HTERT RPE-1 (cell line): ENCODE data around the gene PUS7.
"Not testable (repeated sequence)": the region's sequence is repeated elsewhere in the genome, so short reads cannot be mapped to it uniquely, and the experiment has no call there.

Experiments used
- in situ Hi-C: fragments of 300-500 bp; cut with MboI; formaldehyde crosslinking; loops from 4 replicates; pipeline ENCODE4 v1.14.3; 2020; ENCODE audit warnings: low sequenced_read_pairs

Gene PUS7

DNA sequence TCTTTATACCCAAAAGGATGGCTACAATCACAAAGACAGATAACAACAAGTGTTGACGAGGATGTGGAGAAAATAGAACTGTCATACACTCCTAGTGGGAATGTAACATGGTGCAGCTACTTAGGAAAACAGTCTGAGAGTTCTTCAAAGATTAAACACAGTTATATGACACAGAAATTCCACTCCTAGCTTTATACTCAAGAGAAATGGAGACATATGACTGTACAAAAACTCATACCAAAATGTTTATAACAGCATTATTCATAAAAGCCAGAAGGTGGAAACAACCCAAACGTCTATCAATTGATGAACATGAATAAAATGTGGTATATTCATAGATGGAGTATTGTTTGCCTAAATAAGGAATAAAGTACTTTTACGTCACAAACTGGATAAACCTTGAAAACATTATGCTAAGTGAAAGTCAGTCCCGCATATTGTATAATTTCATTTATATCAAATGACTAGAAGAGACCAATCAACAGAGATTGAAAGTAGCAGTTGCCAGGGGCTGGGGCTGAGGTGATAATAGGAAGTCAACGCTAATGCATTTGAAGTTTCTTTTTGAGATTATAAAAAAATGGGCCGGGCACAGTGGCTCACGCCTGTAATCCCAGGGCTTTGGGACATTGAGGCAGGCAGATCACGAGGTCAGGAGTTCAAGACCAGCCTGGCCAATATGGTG lies 71.8 kb downstream of the PUS7 start:
- in situ Hi-C loops = no loop called here

DNA sequence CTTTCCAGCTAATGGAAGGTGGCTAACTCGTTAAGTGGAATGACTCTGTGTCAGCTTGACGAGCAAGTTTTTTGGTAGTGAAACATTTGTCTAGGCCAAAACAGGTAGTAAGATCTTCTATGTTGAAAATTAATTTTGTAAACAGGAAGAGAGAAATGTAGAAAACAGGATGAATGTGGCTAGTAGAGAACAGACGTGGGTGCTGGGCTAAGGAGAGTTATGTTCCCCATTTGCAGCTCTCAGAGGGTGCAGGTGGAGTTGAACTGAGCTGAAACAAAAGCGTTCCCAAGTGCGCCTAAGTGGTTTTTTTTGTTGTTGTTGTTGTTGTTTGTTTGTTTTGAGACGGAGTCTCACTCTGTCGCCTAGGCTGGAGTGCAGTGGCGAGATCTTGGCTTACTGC lies 73.9 kb downstream of the PUS7 start:
- in situ Hi-C loops = no loop called here

DNA sequence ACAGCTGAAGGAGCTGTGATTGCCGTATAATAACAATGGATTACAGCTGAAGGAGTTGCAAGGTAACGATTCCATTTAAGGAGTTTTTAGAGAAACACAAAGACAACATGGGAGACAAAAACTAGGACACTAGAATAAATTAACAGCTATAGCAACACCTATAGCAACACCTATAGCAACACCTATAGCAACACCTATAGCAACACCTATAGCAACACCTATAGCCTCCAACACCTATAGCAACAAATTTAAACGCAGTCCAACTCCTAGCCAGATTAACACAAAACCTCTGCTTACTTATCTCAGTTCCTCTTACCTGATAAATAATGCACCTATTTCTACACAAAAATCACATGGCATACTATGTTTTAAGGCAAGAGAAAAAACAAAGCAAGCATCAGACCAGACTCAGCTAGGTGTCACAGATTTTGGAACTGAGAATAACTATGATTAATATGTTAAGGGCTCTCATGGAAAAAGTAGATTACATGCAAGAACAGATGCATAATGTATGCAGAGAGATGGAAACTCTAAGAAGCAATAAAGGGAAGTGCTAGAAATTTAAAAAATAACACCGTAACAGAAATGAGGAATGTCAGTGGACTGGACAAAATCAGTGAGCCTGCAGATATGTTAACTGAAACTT lies 77.6 kb downstream of the PUS7 start:
- in situ Hi-C loops = no loop called here

DNA sequence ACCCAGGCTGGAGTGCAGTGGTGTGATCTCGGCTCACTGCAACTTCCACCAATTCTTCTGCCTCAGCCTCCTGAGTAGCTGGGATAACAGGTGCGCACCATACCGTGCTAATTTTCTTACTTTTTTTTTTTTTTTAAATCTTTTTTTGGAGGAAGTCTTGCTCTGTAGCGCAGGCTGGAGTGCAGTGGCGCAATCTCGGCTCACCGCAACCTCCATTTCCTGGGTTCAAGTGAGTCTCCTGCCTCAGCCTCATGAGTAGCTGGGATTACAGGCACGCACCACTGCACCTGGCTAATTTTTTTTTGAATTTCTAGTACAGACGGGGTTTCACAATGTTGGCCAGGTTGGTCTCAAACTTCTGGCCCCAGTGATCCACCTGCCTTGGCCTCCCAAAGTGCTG lies 79.9 kb downstream of the PUS7 start:
- in situ Hi-C loops = not testable (repeated sequence)

DNA sequence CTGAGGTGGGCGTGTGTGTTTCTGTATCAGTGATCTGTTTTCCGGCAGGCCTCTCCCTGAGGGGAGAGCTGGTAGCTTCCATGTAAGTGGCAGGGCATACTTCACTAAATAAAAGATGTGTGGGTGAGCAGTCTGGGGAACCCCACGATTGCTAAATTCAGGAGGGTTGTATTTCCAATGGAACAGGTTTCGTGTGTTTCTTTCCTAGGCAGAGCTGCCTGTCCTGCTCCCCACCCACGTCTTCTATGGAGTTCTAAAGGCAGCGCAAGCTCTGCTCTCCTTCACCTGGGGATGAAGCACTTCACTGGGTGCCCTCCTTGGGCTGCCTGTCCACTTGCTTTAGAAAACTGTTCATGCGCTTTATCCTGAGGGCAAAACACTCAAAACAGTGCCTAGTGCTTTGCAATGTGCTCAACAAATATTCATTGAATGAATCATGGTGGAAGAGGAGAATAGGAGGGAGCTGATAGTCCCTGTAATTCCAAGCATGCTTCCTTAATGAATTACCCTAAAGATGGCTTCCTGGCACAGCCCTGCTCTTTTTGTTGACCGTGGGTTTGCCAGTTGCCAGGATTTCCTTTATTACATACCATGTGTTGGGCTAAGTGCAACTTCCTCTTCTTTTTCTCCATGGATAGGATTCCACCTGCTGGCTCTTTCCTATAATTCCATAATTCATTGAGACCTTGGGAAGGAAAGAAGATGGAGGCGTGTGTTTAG lies 82.7 kb downstream of the PUS7 start:
- in situ Hi-C loops = no loop called here

DNA sequence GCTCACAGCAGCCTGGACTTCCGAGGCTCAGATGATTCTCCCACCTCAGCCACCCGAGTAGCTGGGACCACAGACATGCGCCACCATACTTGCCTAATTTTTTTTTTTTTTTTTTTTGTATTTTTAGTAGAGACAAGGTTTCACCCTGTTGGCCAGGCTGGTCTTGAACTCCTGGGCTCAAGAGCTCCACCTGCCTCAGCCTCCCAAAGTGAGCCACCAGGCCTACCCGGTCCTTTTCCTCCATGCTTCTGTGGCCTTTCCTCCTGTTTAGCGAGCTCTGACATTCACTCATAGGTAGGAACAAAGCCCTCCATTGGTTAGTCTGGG lies 83.3 kb downstream of the PUS7 start:
- in situ Hi-C loops = no loop called here

DNA sequence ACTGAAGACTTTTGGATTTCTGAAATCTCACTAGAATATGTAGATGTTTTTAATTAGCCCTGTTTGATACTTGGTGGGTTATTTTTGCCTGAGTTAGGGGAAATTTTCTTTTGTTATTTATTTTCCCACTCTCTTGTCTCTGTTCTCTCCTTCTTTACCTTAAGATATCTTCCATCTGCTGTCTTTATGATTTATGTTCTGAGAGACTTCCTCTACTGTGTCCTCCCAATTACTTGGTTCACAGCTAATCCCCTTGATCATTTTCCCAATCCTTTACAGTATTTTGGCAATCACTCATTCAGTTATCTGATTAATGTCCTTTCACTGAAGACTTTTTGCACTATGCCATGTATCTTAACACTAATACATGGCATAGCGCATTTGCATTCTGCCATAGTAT lies 83.8 kb downstream of the PUS7 start:
- in situ Hi-C loops = no loop called here

DNA sequence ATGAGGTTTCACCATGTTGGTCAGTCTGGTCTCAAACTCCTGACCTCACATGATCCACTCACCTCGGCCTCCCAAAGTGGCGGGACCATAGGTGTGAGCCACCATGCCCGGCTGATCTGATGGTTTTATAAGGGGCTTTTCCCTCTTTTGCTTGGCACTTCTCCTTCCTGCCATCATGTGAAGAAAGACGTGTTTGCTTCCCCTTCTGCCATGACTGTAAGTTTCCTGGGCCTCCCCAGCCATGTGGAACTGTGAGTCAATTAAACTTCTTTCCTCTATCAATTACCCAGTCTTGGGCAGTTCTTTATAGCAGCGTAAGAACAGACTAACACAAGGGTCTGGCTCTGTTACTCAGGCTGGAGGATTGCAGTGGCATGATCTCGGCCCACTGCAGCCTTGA lies 84.7 kb downstream of the PUS7 start:
- in situ Hi-C loops = not testable (repeated sequence)

DNA sequence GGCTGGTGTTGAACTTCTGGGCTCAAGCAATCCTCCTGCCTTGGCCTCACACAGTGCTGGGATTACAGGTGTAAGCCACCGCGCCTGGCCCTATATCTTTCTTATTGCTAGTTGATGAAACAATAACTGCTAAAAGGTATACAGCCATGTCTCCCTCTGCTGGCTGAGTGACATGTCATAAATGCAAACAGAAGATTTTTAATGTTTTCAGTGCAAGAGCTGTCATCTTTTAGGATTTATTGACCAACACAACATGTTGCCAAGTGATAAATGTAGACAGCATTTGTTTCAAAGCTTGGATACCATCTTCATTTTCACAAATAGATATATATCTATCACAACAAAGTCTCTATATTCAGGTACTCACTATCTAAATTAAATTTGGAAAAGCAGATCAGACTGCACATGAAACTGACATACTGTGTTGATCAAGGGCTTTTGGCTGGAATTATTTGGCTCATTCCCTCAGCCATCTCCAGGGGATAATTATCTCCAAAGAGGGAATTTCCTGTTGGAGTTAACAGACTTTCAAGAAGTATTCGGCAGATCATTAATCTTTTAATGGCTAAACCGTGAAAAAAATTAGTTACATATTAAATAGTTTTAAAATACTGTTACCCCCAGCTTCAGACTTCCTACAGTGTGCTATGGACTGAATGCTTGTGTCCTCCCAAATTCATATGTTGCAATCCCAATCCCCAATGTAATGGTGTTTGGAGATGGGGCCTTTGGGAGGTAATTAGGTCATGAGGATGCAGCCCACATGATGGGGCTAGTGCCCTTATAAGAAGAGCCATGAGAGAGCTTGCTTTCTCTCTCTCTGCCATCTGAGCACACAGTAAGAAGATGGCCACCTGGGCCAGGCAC lies 92.1 kb downstream of the PUS7 start:
- in situ Hi-C loops = no loop called here

DNA sequence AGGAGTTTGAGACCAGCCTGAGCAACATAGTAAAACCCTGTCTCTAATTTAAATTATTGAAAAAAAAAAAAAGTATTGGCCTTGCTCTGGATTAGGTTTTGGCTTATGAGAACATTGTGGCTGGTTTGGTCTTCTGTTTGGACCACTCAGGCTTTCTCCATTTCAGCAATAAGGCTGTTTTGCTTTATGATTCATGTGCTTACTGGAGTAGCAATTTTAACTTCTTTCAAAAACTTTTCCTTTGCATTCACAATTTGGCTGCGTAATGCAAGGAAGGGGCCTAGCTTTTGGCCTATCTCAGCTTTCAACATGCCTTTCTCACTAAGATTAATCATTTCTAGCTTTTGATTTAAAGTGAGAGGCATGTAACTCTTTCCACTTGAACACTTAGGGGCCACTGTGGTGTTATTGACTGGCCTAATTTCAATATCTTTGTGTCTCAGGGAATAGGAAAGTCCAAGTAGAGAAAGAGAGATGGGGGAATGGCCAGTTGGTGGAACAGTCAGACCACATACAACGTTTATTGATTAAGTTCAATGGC lies 95.4 kb downstream of the PUS7 start:
- in situ Hi-C loops = no loop called here

DNA sequence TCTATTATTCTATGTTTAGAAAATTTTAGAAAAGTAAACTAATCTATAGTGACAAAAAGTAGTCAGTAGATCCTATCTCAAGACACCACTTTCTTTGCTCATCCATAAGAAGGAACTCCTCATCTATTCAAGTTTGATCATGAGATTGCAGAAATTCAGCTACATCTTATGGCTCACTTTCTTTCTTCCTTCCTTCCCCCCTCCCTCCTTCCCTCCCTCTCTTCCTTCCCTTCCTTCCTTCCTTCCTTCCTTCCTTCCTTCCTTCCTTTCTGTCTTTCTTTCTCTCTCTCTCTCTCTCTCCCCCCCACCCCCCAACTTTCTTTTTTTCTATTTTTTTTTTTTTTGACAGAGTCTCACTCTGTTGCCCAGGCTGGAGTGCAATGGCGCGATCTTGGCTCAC lies 98.1 kb downstream of the PUS7 start:
- in situ Hi-C loops = no loop called here

DNA sequence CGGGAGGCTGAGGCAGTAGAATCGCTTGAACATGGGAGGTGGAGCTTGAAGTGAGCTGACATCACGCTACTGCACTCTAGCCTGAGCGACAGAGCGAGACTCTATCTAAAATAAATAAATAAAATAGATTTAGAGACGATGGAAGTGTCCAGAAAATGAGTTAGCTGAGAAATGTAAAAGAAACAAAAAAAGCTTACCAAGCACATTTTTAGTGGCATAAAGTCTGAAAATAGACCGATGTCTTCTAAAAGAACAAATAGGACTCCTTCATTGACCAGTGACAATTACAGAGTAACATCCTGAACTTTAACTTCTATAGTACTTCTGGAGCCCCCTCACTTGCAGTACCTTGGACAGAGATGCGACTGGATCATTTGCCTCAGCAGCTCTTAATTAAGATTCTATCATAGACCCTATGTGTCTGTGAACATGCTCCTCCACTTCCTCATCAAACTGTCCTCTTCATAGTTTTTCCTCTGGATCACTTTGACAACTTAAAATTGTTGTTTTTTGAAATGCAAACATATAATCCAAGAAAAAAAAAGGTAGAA lies 108.1 kb downstream of the PUS7 start:
- in situ Hi-C loops = no loop called here

DNA sequence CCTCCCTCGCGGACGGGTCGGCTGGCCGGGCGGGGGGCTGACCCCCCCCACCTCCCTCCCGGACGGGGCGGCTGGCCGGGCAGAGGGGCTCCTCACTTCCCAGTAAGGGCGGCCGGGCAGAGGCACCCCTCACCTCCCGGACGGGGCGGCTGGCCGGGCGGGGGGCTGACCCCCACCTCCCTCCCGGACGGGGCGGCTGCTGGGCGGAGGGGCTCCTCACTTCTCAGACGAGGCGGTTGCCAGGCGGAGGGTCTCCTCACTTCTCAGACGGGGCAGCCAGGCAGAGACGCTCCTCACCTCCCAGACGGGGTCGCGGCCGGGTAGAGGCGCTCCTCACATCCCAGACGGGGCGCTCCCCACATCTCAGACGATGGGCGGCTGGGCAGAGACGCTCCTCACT lies 111.3 kb downstream of the PUS7 start:
- in situ Hi-C loops = not testable (repeated sequence)

DNA sequence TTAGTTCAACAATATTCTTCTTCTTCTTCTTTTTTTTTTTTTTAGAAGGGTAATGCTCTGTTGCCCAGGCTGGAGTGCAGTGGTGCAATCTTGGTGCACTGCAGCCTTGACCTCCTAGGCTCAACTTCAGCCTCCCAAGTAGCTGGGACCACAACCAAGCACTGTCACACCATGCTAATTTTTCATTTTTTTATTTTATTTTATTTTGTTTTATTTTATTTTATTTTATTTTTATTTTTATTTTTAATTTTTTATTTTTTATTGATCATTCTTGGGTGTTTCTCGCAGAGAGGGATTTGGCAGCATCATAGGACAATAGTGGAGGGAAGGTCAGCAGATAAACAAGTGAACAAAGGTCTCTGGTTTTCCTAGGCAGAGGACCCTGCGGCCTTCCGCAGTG lies 112.3 kb downstream of the PUS7 start:
- in situ Hi-C loops = not testable (repeated sequence)

DNA sequence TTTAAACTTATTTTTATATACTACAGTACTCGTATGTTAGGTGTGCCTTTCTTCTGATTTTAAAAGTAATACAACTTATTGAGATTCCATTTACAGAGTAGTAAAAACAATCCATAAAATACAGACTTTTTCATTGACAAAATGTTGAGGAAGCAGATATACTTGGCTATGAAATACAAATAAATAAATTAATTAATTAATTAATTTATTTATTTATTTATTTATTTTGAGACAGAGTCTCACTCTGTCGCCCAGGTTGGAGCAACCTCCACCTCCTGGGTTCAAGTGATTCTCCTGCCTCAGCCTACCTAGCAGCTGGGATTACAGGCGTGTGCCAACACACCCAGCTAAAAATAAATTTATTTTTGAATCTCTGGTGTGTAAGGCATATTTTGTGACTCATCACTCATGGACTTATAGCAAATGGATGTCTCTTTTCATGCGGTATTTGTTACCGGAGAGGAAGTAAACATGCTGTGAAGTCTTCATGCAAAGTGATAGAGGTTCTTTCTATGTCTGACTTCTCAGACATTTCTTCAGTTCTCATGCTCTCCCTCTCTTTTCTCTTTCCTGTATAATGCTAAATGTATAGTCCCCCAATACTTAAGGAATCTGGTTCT lies 113.2 kb downstream of the PUS7 start:
- in situ Hi-C loops = no loop called here
